ENCODE measurements around the gene ZNF555.

- TF ChIP-seq POLR2A (IDR thresholded peaks at IDR 0.05), result no peak
- peak; percentile 55 to 73 (median 68) for TF ChIP-seq CTCF (IDR thresholded peaks at IDR 0.05)
These were observed 46.2 kb downstream of the ZNF555 start for GRCh38 chr19:2887391-2887914.

All from transverse colon (tissue), 3 donors.